Endometrium (tissue), 2 donors: ENCODE measurements around the gene FHIT.
"Not testable (repeated sequence)": the region's sequence is repeated elsewhere in the genome, so short reads cannot be mapped to it uniquely, and the experiment has no call there.

Experiments used
- FAIRE-seq: peaks from 2 replicates; lab custom pipeline; 2012; peaks lifted over from hg19 to GRCh38; lab: Jason Lieb, UNC
- donor health status: control.
- donor health status: control.

Gene FHIT

DNA sequence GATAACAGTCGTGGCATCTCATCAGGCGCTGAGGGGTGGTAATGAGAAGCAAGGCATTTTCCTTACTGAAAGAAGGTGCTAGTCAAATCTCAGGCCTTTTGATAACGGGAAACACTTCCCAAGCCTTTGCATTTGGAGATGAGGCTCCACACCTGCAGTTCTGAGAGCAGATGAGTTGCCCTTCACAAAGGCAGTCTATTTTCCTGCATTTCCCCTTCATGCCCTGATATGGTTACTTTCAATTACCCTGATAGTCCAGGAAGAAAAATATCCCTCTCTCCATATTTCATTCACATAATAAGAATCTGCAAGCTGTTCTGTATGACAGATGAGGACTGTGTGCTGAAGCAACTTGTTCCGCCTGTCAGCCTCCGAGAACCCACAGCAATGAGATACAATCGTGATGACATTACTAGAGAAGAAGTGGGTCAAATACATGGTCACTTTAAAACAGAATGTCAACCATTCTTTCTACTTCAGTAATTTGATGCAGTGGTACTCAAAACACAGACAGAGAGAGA, 25.0 kb downstream of the FHIT start:
- FAIRE-seq, result no peak

DNA sequence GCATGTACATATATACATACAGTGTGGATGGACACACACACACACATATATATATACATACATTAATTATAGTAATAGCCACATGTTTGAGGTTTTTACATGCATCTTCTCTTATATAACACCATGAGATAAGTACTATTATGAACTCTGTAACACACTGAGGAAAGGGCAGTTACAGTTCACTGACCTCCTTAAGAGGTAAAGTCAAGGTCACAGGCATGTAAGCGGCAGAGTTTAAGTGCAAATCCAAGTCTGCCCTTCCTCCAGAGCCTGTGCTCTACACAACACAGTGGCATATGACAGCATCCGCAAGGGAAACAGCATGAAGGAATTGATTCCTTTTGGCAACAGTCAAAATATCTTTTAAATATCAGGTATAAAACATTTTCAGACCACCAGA, 26.4 kb downstream of the FHIT start:
- FAIRE-seq, result no peak

DNA sequence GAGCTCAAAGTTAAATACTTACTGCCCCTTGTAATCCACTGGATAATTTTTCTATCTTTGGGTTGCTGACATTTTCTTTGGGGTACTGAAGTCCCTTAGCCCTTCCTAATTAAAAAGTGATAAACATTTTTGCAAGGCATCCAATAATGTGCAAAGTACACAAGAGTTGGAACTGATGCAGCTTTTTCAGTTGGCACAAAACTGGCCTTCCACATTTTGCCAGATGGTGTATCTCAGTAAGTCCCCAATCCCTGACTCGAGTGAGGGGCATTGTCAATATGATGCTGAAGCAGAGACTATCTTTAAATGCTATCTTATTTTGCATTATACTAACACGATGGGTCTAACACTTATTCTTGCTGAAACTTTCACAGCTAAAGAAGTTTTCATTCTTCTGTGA, 27.8 kb downstream of the FHIT start:
- no peak for FAIRE-seq

DNA sequence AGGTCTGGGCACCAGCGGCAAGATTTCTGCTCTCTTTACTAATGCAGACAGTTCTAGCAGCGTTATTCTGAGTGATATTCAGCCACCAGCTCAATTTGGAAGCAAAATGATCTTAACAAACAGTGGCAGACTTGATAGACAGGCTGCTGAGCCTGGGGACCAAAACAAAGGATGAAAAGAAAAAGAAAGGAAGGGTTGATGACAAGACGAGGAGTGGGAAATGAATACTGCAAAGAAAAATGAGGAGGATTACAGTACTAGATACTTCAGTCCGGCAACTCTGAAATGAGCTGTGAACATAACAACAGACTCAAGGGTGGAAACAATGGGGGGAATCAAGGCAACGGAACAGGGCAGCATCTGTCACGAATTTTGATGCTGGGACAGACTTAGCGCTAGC, 28.8 kb downstream of the FHIT start:
- no peak for FAIRE-seq

DNA sequence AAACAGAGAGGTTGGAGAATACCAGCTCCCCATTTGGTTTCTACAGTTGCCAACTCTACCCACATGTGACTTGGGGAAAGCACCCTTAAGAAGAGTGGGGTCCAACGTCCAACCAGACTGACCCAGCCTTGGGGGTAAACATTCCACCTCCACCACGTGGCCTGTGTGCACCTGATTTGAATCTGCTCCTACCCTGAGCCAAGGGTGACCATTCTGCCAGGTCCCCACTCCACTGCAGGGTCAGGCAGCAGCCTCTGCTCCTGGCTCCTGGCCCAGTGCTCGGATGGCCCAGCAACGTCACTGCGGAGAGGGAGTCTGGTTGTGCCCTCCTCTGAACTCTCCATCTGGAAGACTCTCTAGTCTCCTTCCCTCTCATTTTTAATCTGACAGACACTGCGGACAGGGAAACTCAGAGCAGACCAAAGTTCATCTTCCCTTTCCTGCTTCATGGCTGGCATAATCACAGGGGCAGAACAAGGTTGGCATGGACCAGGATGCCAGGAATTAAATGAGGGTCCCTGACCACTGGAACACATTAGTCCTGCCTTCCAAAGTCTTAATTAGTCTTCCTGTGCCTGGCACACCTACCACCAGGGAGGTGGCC, 29.4 kb downstream of the FHIT start:
- FAIRE-seq, result no peak

DNA sequence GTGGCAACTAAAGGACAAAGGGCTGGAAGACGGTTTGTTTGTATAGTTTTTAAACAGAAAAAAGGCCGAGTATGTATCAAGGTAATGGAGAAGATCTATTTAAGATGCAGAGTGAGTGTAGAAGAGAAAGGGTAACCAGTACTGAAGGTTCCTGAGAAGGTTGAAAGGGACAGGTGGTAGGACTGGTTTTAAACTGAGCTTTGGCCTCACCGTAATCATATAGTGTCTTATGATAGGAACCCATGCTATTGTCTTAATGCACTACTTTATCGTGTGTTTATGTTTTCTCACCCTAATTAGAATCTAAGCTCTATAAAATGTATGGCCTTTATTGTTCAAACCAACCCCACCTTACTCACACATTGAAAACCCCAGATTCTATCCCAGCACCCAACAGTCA, 32.7 kb downstream of the FHIT start:
- FAIRE-seq, result no peak

DNA sequence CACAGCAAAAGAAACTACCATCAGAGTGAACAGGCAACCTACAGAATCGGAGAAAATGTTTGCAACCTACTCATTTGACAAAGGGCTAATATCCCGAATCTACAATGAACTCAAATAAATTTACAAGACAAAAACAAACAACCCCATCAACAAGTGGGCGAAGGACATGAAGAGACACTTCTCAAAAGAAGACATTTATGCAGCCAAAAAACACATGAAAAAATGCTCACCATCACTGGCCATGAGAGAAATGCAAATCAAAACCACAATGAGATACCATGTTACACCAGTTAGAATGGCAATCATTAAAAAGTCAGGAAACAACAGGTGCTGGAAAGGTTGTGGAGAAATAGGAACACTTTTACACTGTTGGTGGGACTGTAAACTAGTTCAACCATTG, 35.1 kb downstream of the FHIT start:
- not testable (repeated sequence) for FAIRE-seq

DNA sequence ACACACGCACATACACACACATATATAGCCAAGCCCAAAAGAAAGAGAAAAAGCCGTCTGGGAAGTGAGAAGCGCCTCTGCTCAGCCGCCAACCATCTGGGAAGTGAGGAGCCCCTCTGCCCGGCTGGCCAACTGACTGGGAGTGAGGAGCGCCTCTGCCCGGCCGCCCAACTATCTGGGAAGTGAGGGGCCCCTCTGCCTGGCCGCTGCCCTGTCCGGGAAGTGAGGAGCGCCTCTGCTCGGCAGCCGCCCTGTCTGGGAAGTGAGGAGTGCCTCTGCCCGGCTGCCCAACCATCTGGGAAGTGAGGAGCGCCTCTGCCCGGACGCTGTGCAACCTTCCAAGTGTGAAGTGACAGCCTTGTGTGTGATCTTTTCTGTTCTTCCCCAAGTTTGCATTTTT, 49.2 kb downstream of the FHIT start:
- no peak for FAIRE-seq

DNA sequence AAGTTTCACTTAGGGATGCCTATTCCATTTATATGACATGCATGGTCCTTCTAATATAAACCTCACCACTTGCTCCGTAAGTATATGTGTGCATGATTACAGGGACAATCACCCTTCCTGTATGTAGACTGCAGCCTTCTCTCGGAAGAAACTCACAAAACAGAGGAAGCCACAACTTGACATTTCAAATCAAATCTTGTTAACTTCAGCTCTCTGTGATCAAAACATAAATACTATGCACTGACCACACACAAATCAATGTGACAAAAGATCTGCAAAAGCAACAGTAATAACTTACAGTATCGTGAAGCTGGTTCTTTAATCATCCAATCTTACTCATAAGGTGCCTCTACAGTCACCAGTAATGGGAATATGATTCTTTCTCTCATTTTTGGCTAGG, 50.2 kb downstream of the FHIT start:
- no peak for FAIRE-seq

DNA sequence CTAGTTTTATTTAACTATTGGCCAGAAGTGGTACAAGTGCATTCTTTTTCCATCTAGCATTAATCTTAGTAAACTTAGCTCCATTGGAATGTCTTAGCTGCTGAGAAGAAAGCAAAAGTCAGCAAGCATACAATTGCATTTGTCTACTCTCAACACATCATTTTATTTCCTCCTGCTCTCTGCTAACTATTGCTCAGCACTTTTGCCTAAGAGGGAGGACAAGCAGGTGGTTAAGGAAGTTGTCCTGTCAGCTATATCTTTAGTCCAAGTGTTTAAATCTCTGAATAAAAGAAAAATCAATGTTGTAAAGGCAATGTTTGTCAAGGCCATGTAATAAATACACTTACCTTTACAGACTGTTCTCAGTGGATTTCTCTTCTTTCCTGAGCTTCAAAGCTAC, 51.0 kb downstream of the FHIT start:
- FAIRE-seq, result no peak

DNA sequence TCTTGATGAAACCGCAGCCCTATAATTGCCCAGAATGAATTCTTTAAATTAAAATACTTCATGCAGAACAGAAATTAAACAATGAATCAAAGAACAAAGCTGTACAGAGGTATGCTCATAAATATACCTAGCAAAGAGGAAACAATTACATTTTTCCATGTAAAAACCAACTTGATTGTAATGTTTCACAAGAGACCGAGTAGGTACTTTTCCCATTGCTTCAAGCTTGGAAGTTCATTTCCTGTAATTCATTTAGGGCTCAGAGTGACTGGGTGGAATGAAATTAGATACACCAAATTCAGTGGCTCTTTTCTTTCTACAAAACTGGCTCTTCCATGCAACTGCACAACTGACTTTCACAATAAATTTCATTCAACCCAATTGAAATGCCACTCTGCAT, 51.4 kb downstream of the FHIT start:
- no peak for FAIRE-seq

DNA sequence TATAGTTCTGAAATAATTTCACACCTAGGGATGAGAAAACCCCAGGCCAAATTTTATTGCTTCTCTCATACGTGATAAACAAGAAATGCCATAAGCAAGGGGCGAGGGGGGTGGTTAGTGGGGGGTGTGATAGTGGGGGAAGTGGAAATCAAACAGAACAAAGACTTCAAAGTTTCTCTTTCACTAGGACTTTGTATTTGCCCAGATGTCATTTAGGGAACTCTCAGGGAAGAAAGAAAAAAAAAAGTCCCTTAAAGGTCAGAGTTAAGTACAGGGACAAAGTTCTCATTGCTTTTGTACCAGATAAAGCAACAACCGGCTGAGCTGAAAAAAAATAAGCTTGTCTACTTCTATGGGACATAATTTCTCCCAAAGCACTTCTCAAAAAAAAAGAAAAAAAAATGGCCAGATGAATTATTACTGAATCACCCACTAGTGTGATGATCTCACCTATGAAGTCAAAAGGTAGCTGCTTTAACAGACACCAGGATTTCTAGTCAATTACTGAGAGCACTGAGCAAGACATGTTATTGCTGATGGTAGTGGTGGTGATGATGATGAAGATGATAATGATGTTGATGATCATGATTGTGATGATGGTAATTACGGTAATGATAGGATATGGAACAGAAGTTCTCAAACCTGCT, 56.2 kb downstream of the FHIT start:
- no peak for FAIRE-seq

DNA sequence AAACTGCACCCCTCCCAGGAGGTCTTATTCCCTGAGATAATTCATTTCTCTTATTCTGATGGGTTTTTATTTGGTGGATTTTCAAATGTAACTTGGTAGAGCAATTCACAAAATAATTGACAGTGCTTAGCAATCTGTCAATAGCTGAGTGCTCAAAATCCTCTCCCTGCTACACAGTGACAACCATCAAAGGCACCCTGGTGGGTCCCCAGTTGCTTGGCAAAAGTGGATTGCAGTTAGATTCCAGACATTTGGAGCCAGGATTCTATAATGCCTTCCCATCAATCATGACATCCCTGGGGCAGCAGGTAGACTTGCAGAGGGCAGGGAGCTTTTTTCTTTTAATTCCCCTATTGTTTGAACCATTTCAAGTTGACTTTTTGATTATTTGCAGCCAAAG, 59.0 kb downstream of the FHIT start:
- no peak for FAIRE-seq

DNA sequence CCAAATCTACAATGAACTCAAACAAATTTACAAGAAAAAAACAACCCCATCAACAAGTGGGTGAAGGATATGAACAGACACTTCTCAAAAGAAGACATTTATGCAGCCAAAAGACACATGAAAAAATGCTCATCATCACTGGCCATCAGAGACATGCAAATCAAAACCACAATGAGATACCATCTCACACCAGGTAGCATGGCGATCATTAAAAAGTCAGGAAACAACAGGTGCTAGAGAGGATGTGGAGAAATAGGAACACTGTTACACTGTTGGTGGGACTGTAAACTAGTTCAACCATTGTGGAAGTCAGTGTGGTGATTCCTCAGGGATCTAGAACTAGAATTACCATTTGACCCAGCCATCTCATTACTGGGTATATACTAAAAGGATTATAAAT, 61.0 kb downstream of the FHIT start:
- FAIRE-seq, result not testable (repeated sequence)

DNA sequence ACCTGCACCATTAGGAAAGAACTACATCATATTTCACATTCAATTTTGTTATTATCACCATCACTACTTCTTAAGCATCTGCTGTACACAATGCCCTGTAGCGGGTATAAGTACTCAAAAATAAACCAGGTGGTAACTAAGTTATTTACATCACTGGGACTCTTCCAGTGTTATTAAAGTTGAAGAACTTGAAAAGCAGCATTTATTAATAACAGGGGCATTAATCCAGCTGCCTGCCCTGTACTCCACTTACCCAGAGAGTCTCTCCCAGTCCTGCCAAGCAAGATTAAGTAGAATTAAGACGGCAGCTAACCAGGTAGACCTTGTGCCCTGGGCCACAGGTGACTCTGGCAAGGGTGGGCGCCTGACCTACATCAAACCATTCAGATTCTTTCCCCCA, 65.2 kb downstream of the FHIT start:
- no peak for FAIRE-seq

DNA sequence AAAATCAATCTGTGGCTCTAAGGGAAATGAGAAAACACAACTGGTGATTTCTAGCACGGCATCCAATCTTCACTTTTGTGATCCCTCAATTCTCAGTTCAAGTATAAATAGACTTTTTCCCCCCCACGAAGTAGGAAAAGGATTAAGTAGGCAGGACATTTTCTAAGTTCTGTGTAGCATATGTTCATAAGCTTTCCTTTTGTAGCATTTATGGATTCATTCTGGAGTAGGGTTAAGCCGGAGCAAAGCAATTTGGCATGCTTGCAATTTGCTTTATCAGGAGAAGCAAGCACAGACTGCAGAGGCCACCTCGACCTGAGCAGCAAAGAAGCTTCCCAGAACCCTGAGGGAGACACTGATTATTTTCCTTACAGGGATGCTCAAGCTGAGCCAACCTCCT, 66.3 kb downstream of the FHIT start:
- FAIRE-seq, result no peak

DNA sequence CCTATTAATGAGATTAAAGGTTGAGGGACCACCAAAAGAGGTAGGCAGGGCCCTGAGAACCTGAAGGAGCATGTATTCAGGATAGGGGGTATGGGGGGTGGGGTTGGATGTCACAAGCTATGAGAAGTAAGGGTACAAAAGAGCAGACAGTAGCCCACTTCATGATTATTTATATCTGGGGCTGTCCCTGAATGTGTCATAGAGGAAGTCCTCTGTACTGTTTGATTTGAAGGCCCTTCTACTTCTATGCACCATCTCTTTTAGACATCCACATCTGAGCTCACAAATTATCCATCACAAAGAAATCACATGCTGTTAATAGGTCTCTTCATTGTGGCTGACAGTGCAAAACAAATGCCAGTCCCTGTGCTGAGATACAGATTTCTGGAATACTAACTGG, 68.6 kb downstream of the FHIT start:
- FAIRE-seq, result no peak

DNA sequence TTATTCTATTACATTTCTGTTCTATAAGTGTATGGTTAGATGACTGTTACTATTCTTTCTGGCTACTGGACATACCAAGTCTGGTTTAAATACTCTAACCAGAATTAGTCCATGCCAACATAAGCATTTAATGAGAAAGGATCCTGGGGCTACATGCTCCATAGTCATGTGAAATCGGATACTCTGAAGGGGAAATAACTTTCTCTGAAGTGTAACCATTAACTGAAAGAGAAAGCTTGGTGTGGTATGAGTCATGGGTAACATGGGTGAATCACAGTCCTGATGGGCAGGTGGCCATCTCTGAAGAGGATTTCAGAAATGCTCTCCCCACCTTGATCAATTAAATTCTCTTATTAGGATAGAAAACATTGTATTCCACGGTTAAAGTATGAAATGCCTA, 69.4 kb downstream of the FHIT start:
- no peak for FAIRE-seq

DNA sequence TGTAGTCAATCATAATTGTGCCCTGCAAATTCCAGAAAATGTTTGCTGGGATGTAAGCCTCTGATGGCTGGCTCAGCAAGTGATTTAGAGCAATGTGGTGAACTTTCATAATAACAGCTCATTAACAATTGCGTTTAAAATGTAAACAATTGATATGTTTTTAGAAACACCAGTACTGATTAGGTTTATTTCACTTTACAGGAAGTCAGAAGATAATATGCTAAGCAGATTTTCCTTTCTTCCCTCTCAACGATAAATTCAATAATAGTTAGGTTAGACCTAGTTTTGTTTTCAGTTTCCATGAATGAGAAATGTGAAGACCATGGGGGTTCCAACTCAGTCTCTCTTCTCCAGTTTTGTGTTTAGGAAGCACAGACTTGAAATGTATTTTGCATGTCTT, 71.0 kb downstream of the FHIT start:
- no peak for FAIRE-seq

DNA sequence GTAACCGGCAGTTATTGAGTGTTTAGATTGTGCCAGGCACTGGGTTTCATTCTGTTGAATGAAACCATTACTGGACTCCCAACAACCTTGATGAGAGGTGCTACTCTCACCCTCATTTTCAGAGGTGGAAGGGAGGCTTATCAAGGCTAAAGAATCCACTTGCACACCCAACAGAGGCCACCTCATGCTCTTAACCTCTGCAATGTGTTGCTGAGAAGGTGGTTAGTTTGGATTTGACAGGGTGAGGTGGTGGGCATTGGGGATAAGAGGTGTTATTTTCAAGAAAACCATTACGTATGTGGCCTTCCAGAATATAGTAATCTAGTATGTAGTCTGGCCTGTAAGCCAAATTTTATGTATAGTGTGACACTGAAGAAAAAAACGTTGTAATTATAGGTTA, 73.1 kb downstream of the FHIT start:
- no peak for FAIRE-seq

DNA sequence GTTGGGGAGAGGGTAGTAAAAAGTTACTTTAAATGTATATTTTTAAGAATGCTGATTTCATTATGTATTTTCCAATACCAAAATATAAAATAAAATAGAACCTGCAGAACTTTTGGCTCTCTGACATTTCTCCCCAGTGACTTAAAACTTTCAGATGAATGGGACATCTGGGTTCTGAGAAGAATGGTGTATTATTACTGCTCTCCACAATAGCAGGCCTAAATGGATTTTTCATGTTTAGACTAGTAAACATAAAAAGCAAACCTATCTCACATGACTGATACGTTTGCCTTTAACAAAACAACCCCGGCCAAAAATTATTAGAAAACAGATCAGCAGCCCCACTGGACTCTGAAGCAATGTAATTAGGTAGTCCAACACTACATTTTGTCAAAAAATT, 73.8 kb downstream of the FHIT start:
- no peak for FAIRE-seq

DNA sequence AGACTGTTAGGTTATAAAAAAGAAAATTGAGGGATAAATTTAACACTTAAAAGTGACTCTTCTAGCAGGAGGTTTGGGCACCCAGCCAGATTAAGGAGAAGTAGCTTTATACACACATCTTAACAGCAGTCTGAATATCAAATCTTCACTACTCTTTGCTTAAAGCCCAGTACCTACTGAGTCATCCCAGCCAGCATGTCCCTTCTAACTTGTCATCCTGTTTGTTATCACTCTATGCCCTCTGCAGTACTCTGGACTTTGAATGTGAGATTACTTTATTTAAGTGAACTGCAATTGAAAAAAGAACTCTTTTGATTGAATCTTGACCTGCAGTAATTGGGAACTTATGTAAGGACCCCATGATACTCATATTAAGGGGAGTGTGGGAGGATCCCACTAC, 77.6 kb downstream of the FHIT start:
- FAIRE-seq, result no peak

DNA sequence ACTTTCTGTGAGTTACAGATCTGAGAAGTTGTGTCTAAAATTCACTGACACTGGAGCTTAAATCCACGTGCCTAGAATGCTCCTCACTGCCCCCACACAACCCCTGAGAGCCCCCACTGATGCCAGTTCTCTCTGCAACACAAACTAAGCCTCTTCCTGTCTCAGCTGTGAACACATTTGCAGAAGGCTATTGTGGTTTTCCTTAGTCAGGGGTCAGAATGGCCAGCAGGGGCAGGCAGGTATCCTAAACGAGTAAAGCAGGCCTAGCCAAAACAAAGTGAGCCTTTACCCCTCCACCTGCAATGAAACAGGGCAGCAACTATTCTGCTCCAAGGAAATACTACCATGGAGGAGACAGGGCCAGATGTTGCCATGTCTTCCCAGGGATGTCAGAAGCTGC, 78.6 kb downstream of the FHIT start:
- FAIRE-seq, result no peak

DNA sequence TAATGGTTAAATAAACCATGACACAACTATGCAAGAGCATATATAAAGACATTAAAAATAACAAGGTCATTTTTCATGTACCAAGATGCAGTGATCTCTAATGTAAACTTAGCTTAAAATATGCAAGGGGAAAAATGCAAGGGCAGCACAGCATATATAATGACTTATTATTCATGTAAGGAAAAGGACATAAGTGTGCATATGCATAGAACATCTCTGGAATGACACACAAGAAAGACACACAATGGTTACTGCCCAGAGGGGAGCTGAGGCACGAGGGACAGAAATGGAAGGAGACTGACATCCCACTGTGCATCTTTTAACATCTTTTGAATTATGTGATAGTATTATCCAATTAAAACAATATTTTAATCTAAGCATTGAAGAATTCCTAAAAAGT, 79.0 kb downstream of the FHIT start:
- FAIRE-seq, result no peak
